Trophoblast cell (in vitro differentiated cells and primary cell): ENCODE data around the gene PNMA6F.

ENCODE experiments used
- DNase-seq, 2 donors: peaks; one replicate each; pipeline ENCODE4 v3.0.0-alpha.2; 2016
- H2AFZ ChIP-seq: 2 replicates; pipeline ENCODE4 v1.6.1; 2013; ENCODE audit warnings: low read length, moderate library complexity, mild to moderate bottlenecking; ENCODE audit not compliant: insufficient read depth, poor library complexity
- H2AK5ac ChIP-seq: 2 replicates; pipeline ENCODE4 v1.6.1; 2013; ENCODE audit warnings: mild to moderate bottlenecking, low read length
- H2BK120ac ChIP-seq: 2 replicates; pipeline ENCODE4 v1.6.1; 2013; ENCODE audit warnings: low read length, mild to moderate bottlenecking, moderate library complexity; ENCODE audit not compliant: insufficient read depth, poor library complexity
- H2BK12ac ChIP-seq: 2 replicates; pipeline ENCODE4 v1.6.1; 2013; ENCODE audit warnings: mild to moderate bottlenecking, low read length, moderate library complexity
- H2BK5ac ChIP-seq: 2 replicates; pipeline ENCODE4 v1.6.1; 2013; ENCODE audit warnings: low read length, low read depth, moderate library complexity, mild to moderate bottlenecking; ENCODE audit not compliant: poor library complexity
- H3K14ac ChIP-seq: 2 replicates; pipeline ENCODE4 v1.6.1; 2013; ENCODE audit warnings: mild to moderate bottlenecking, low read length
- H3K18ac ChIP-seq: 2 replicates; pipeline ENCODE4 v1.6.1; 2013; ENCODE audit warnings: mild to moderate bottlenecking, low read length
- H3K23ac ChIP-seq: 2 replicates; pipeline ENCODE4 v1.6.1; 2013; ENCODE audit warnings: low read length
- H3K27ac ChIP-seq: 2 replicates; pipeline ENCODE4 v1.5.1; 2013; ENCODE audit warnings: low read depth, mild to moderate bottlenecking, inconsistent platforms, low read length, moderate library complexity
- H3K27me3 ChIP-seq: 2 replicates; pipeline ENCODE4 v1.6.1; 2013; ENCODE audit warnings: inconsistent platforms, mild to moderate bottlenecking, low read length, moderate library complexity; ENCODE audit not compliant: insufficient read depth
- H3K36me3 ChIP-seq, 2 experiments: 1 replicate in 1 of 2; 2 replicates in 1 of 2; pipeline ENCODE4 v1.6.1; 2013; ENCODE audit warnings: low read length in 2 of 2, mild to moderate bottlenecking in 2 of 2, moderate library complexity in 1 of 2; ENCODE audit not compliant: insufficient read depth in 2 of 2, control insufficient read depth in 1 of 2
- H3K4ac ChIP-seq: 2 replicates; pipeline ENCODE4 v1.6.1; 2013; ENCODE audit warnings: low read depth, mild to moderate bottlenecking, low read length, moderate library complexity
- H3K4me1 ChIP-seq, 2 experiments: 1 replicate in 1 of 2; 2 replicates in 1 of 2; pipeline ENCODE4 v1.6.1; 2013; ENCODE audit warnings: low read length in 2 of 2, mild to moderate bottlenecking in 2 of 2, moderate library complexity in 1 of 2; ENCODE audit not compliant: insufficient read depth in 2 of 2, control insufficient read depth in 1 of 2
- H3K4me2 ChIP-seq: 2 replicates; pipeline ENCODE4 v1.6.1; 2013; ENCODE audit warnings: inconsistent platforms, mild to moderate bottlenecking, low read length, moderate library complexity
- H3K4me3 ChIP-seq: 2 replicates; pipeline ENCODE4 v1.5.1; 2013; ENCODE audit warnings: mild to moderate bottlenecking, low read depth, low read length, inconsistent platforms
- H3K79me1 ChIP-seq: one replicate; pipeline ENCODE4 v1.6.1; 2013; ENCODE audit warnings: low read length
- H3K79me2 ChIP-seq: 2 replicates; pipeline ENCODE4 v1.6.1; 2013; ENCODE audit warnings: low read length, mild to moderate bottlenecking; ENCODE audit not compliant: control insufficient read depth, insufficient read depth, poor library complexity
- H3K9ac ChIP-seq: 2 replicates; pipeline ENCODE4 v1.6.1; 2013; ENCODE audit warnings: mild to moderate bottlenecking, low read length
- H3K9me3 ChIP-seq: 2 replicates; pipeline ENCODE4 v1.6.1; 2013; ENCODE audit warnings: low read depth, mild to moderate bottlenecking, control low read depth, inconsistent platforms, low read length; ENCODE audit not compliant: insufficient read depth
- H4K12ac ChIP-seq: 2 replicates; pipeline ENCODE4 v1.6.1; 2013; ENCODE audit warnings: low read depth, mild to moderate bottlenecking, low read length, moderate library complexity
- H4K8ac ChIP-seq: 2 replicates; pipeline ENCODE4 v1.6.1; 2013; ENCODE audit warnings: low read depth, mild to moderate bottlenecking, low read length, moderate library complexity
- H4K91ac ChIP-seq: one replicate; pipeline ENCODE4 v1.6.1; 2013; ENCODE audit warnings: low read depth, mild to moderate bottlenecking, low read length, moderate library complexity
- WGBS: extraction: QIAGEN DNeasy Blood & Tissue Kit; methylation state at CpG from one replicate; pipeline ENCODE4 v1.1.7; 2013; ENCODE audit warnings: missing lambda C conversion rate; ENCODE audit not compliant: insufficient read length, insufficient coverage; ENCODE audit errors: extremely low coverage; 5-methylcytosine and 5-hydroxymethylcytosine counted together

The PNMA6F gene

GRCh38 chrX:153366119-153366518, 44.6 kb upstream of the PNMA6F start:
- H3K14ac ChIP-seq, result no peak overlapping the region
- H3K9ac ChIP-seq, result no peak overlapping the region
- no peak overlapping the region for H4K91ac ChIP-seq
- no peaks in the 10 kb centered on the region for H3K27me3 ChIP-seq
- H2BK12ac ChIP-seq, result no peak overlapping the region
- no peak overlapping the region for H2AFZ ChIP-seq
- no peaks in the 10 kb centered on the region for H3K36me3 ChIP-seq
- H3K9me3 ChIP-seq, result no peaks in the 10 kb centered on the region
- no peak overlapping the region for H3K4me2 ChIP-seq
- WGBS, result no CpG with 5 or more reads among the region's 3 CpGs
- no peak overlapping the region for H3K23ac ChIP-seq
- no peak overlapping the region for H4K8ac ChIP-seq
- no peak overlapping the region for H3K18ac ChIP-seq
- no peak overlapping the region for H3K4ac ChIP-seq
- H3K27ac ChIP-seq, result no peak overlapping the region
- no peaks in the 10 kb centered on the region for H3K79me2 ChIP-seq
- no peak for DNase-seq
- H3K4me3 ChIP-seq, result no peak overlapping the region
- H2BK120ac ChIP-seq, result no peak overlapping the region
- H3K4me1 ChIP-seq, result no peaks in the 10 kb centered on the region
- H3K79me1 ChIP-seq, result no peaks in the 10 kb centered on the region
- no peak overlapping the region for H2BK5ac ChIP-seq
- no peak overlapping the region for H4K12ac ChIP-seq
- no peak overlapping the region for H2AK5ac ChIP-seq

GRCh38 chrX:153365670-153366069, 44.1 kb upstream of the PNMA6F start:
- Histone ChIP-seq H4K8ac (no peak overlapping the region), H3K9ac (no peak overlapping the region), H3K4me3 (no peak overlapping the region), H2BK5ac (no peak overlapping the region), H2AK5ac (no peak overlapping the region), H3K27me3 (no peaks in the 10 kb centered on the region), H3K14ac (no peak overlapping the region), H3K18ac (no peak overlapping the region), H4K91ac (no peak overlapping the region), H2AFZ (no peak overlapping the region), H3K36me3 (no peaks in the 10 kb centered on the region), H2BK120ac (no peak overlapping the region), H3K4ac (no peak overlapping the region), H3K23ac (no peak overlapping the region), H3K4me2 (no peak overlapping the region), H3K27ac (no peak overlapping the region), H3K9me3 (no peaks in the 10 kb centered on the region), H3K4me1 (no peaks in the 10 kb centered on the region), H2BK12ac (no peak overlapping the region), H3K79me1 (no peaks in the 10 kb centered on the region), H4K12ac (no peak overlapping the region), H3K79me2 (no peaks in the 10 kb centered on the region)
- no CpG with 5 or more reads among the region's 4 CpGs for WGBS
- no peak for DNase-seq

- Histone ChIP-seq H3K79me2 (no peaks in the 10 kb centered on the region), H3K14ac (no peak overlapping the region), H3K4ac (no peak overlapping the region), H3K4me3 (no peak overlapping the region), H2AFZ (no peak overlapping the region), H3K27me3 (no peaks in the 10 kb centered on the region), H4K8ac (no peak overlapping the region), H3K18ac (no peak overlapping the region), H2BK120ac (no peak overlapping the region), H3K9ac (no peak overlapping the region), H3K9me3 (peaks cover 3% of the 10 kb centered on the region), H3K4me1 (no peaks in the 10 kb centered on the region), H4K12ac (no peak overlapping the region), H3K23ac (no peak overlapping the region), H3K4me2 (no peak overlapping the region), H3K36me3 (no peaks in the 10 kb centered on the region), H3K27ac (no peak overlapping the region), H2BK5ac (no peak overlapping the region), H2AK5ac (no peak overlapping the region), H2BK12ac (no peak overlapping the region), H3K79me1 (no peaks in the 10 kb centered on the region), H4K91ac (no peak overlapping the region)
- no peak for DNase-seq
- no CpG with 5 or more reads among the region's 2 CpGs for WGBS
Observed at GRCh38 chrX:153361781-153362397, 40.3 kb upstream of the PNMA6F start.

DNA sequence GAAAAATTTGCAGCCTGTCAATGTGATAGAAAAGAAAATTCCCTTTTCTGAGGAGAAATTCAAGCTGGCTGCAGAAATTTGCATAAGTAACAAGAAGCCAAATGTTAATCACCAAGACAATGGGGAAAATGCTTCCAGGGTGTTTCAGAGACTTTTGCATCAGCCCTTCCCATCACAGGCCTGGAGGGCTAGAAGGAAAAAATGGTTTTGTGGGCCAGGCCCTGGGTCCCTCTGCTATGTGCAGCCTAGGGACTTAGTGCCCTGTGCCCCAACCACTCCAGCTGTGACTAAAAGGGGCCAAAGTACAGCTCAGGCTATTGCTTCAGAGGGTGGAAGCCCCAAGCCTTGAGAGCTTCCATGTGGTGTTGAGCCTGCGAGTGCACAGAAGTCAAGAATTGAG, 36.3 kb upstream of the PNMA6F start:
- Histone ChIP-seq H3K18ac (no peak overlapping the region), H4K91ac (no peak overlapping the region), H3K4me3 (no peak overlapping the region), H2AK5ac (no peak overlapping the region), H2AFZ (no peak overlapping the region), H2BK12ac (no peak overlapping the region), H3K27me3 (no peaks in the 10 kb centered on the region), H3K4me1 (no peaks in the 10 kb centered on the region), H3K27ac (no peak overlapping the region), H3K79me1 (no peaks in the 10 kb centered on the region), H4K8ac (no peak overlapping the region), H3K36me3 (no peaks in the 10 kb centered on the region), H3K79me2 (no peaks in the 10 kb centered on the region), H3K4ac (no peak overlapping the region), H3K9ac (no peak overlapping the region), H3K14ac (no peak overlapping the region), H3K9me3 (peaks cover 5% of the 10 kb centered on the region), H4K12ac (no peak overlapping the region), H2BK5ac (no peak overlapping the region), H2BK120ac (no peak overlapping the region), H3K4me2 (no peak overlapping the region), H3K23ac (no peak overlapping the region)
- no CpG with 5 or more reads among the region's 1 CpG for WGBS
- DNase-seq, result no peak
